ENCODE measurements around the gene SCAI.
"Not testable (repeated sequence)": the region's sequence is repeated elsewhere in the genome, so short reads cannot be mapped to it uniquely, and the experiment has no call there.

Gene SCAI

GRCh38 chr9:125147401-125147951 is 4.1 kb upstream of the SCAI start:
- DNase-seq, result no peak

GRCh38 chr9:125146247-125146646 is 2.9 kb upstream of the SCAI start:
- no peak for DNase-seq

DNA sequence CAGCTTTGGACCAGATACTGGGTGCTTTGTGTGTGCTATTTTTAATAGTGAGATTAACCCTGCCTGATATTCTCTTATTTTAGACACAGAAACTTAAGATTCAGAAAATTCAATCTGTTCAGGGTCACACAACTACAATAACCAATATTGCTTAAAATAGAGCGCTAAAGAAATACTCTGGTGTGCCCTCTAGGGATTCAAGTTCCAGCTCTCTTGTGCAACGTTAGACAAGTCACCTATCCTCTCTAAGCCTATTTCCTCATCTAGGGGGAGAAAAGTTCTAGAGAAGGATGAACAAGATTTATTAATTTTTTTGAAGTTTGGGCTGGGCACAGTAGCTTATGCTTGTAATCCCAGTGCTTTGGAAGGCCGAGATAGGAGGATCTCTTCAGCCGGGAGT is 2.1 kb upstream of the SCAI start:
- DNase-seq, result no peak

GRCh38 chr9:125142560-125143376 is 560 bp downstream of the SCAI start:
- no peak for DNase-seq

DNA sequence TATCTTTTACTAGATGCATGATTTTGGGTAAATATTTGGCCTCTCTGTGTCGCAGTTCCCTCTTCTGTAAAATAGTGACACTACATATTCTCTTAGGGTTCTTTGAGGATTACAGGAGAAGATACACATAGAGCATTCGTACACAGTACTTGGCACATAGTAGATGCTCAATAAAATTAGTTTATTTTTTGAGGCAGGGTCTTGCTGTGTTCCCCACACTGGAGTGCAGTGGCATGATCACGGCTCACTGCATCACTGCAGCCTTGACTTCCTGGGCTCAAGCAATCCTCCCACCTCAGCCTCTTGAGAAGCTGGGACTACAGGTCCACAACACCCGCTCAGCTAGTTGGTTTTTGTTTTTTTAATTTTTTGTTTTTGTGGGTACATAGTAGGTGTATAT is 1.6 kb downstream of the SCAI start:
- no peak for DNase-seq

- no peak for DNase-seq
Measured at GRCh38 chr9:125141251-125141650, 2.1 kb downstream of the SCAI start.

- DNase-seq, result no peak
Measured at GRCh38 chr9:125140576-125140975, 2.8 kb downstream of the SCAI start.

DNA sequence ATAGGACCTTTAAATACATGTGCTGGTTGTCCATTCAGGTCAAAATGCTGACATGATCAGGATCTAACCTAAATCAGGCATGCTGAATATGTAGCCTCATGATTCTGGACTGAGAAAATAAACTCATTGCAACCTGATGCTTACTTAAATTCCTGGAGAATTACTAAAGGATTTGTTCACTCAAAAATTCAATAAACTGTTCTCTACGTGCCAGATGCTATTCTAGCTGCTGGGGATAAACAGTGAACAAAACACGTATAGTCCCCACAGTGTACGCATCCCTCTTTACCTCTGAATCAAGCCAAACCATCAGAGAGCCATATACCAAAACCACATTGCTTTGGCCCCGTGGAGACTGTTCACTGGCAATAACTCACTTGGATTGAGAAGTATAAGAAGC is 6.1 kb downstream of the SCAI start:
- no peak for DNase-seq

- no peak for DNase-seq
Measured at GRCh38 chr9:125134976-125135375, 8.4 kb downstream of the SCAI start.

- no peak for DNase-seq
Measured at GRCh38 chr9:125133403-125134329, 9.7 kb downstream of the SCAI start.

DNA sequence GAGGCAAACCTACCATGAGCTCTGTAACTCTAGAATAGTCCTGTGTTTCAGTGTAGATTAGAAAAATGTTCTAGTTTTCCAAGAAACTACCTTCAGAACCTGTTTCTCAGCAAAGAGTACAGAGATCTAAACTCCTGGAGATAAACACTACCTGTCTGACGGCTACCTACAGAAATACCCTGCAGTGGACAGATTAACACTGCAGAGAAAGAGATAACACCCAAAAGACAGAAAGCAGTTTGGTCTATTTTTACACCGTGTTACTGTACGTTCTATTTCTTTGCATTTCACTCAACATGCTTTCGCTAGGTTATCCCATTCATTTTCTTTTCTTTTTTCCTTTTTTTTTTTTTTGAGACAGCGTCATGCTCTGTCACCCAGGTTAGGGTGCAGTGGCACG is 11.6 kb downstream of the SCAI start:
- DNase-seq, result no peak

DNA sequence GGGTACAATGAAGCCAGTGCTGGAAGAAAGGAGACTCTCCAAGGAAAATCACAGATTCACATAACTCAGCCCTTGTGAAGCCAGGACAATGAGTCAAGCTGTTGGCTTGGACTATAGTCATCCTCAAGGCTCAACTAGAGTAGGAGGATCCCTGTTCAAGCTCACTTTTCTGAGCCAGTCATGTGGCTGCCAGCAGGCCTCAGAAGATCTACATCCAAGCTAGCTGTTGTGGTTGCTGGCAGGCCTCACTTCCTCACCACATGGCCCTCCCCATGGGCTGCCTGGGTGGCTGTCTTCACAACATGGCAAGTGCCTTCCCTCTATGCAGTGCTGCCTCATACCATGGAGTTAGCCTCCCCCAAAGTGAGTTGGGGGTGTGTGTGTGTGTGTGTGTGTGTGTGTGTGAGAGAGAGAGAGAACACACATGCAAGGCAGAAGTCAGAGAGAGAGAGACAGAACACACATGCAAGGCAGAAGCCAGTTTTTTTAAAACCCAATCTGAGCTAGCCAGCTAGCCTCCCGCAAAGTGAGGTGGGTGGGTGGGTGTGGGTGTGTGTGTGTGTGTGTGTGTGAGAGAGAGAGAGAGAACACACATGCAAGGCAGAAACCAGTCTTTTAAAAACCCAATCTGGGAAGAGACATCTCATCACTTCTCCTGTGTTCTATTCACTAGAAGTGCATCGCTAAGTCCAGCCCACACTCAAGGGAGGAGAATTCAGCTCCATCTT is 17.1 kb downstream of the SCAI start:
- DNase-seq, result peak; percentile 60

- no peak for DNase-seq
Measured at GRCh38 chr9:125125523-125125922, 17.8 kb downstream of the SCAI start.

- DNase-seq, result no peak
Measured at GRCh38 chr9:125121146-125121545, 22.2 kb downstream of the SCAI start.

GRCh38 chr9:125119643-125120286 is 23.6 kb downstream of the SCAI start:
- DNase-seq, result no peak

- not testable (repeated sequence) for DNase-seq
Measured at GRCh38 chr9:125118696-125119095, 24.6 kb downstream of the SCAI start.

DNA sequence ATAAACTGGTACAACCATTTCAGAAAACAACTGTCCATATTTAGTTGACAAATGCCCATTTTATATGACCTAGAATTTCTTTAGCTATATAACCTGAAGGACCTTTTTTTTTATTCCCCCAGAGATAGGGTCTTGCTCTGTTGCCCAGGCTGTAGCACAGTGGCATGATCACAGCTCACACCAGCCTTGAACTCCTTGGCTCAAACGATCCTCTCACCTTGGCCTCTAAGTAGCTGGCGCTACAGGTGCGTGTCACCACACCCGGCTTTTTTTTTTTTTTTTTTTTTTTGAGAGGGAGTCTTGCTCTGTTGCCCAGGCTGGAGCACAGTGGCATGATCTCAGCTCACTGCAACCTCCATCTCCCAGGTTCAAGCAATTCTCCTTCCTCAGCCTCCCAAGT is 28.8 kb downstream of the SCAI start:
- DNase-seq, result not testable (repeated sequence)

DNA sequence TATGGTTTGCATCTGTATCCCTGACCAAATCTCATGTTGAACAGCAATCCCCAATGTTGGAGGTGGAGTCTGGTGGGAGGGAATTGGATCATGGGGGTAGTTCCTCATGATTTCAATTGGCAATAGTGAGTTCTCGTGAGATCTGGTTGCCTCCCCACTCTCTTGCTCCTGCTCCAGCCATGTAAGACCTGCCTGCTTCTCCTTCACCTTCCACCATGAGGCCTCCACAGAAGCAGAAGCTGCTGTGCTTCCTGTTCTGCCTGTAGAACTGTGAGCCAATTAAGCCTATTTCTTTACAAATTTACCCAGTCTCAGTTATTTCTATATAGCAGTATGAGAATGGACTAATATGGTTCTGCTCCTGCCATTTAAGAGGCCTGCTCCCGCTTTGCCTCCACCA is 32.9 kb downstream of the SCAI start:
- DNase-seq, result no peak

GRCh38 chr9:125108541-125108940 is 34.8 kb downstream of the SCAI start:
- DNase-seq, result not testable (repeated sequence)

DNA sequence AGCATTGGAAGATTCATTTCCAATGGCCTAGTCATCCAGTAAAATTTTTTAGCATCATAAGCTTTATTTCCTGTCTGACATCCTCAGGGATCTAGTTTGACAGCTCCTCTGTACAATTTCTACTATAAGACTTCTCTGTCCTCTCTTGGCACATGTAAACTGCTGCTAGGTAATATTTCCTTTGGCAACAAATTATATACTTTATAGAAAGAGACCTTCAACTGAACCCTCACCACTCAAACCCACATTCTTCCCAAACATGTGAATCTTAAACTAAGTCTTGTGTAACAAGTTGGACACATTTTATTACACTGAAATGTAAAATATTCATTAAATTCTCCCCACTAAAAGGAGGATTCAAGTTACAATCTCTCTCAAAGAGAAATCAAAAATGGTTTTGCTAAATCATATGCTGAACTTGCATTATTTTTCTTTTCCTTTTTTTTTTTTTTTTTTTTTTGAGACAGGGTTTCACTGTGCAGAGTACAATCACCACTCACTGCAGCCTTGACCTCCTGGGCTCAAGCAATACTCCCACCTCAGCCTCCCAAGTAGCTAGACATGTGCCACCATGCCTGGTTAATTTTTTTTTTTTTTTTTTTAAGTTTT is 36.9 kb downstream of the SCAI start:
- DNase-seq, result no peak

GRCh38 chr9:125103770-125104460 is 39.4 kb downstream of the SCAI start:
- no peak for DNase-seq

All from activated CD4-positive, alpha-beta T cell treated with anti-CD3 and anti-CD28 coated beads for 1 hour (primary cell).